T-helper 2 cell (primary cell): ENCODE data around the gene DNASE2B.
"Not testable (repeated sequence)": the region's sequence is repeated elsewhere in the genome, so short reads cannot be mapped to it uniquely, and the experiment has no call there.

Experiments
- DNase-seq, 5 experiments: peaks; one replicate each; pipeline versions ENCODE4 v3.0.0 to v3.0.0-alpha.2; 2012 to 2022

DNASE2B gene

DNA sequence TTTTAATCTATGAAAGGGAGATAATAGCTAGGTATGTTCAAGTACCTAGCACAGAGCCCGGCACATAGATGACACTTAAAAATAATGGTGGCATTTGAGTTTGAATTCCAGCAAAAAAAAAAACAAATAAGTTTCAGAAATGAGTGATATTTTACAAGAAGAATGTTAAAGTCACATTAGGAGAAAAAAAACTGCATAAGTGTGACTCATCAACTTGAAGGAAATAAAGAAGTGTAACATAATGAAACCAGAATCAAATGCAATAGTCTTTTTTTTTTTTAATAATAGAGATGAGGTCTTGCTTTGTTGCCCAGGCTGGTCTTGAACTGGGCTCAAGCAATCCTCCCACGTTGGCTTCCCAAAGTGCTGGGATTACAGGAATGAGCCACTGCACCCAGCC lies 17.1 kb downstream of the DNASE2B start:
- no peak for DNase-seq

GRCh38 chr1:84422909-84423308 lies 24.6 kb downstream of the DNASE2B start:
- DNase-seq, result no peak

DNA sequence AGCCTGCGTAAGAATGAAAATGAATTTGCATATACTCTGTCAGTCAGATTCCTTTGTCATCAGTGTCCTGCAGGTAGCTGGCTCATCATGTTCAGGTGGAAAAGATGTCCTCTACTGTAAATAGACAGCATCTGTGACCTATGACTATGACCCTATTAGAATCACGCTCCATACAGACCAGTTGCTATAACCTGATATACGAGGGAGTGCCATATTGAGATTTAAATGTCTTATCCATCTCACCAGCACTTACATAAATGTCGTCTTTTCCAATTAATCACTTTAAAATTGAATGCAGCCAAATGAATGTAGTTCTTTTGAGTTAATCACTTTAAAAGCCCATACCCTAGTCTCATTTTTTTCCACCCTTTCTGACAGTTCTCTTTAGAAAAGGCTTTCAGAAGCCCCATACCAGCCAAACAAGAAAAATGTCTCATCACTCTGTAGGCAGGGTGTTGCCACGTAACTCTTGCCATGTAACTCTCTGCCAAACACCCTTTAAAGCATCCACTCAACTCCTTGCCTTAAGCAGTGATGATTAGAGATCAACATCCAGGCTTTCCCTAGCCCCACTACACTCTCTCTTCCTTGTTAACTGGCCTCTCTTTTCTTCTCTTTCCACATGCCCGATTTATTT lies 26.3 kb downstream of the DNASE2B start:
- no peak for DNase-seq

DNA sequence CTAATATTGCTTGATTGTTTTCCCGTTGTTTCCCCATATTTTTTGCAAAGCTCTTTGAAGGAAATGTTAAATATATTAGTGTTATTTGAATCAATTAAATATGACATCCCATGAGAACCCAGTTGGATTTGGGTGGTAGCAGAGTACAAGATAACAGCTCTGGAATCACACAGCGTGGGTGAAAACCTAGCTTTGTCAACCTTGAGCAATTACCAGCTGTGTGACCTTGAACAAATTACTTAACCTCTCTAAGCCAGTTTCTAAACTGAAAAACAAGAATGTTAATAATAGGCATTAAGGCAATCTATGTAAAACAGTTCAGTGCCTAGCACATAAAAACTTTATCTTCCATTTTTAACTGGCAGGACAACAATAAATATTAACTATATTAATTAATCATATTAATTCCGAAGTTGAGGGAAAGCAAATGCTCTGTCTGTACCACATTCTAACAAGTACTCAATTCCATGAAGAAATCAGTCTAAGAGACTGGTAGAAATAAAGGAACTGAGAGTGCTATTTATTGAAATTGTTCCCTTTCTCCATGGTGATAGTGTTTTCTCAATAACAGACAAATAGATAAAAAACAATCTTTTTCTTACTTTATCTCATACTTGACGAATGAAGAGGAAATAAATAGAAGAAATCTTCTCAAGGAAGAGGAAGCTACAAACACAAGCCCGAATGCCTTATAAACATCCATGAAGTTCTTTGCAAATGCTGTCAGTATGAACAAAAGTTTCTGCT lies 27.0 kb downstream of the DNASE2B start:
- no peak for DNase-seq

DNA sequence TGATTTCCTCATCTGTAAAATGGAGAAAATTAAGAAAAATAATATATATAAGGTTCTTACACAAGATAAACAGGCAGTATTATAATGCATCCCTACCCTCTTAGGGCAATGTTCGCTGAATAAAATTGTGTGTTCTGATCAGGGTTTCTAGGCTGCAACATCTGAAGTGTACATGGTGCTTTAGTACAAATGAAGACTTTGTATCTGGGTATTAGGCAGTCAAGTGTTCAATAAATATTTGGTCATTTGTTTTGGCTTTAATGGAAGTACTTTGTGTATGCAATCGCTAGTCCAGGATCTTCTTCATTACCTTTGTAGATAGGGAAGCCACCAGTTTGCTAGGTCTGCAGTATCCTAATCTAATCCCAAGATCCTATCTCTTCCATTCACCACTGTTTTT lies 28.1 kb downstream of the DNASE2B start:
- DNase-seq, result no peak

GRCh38 chr1:84427250-84428188 lies 29.2 kb downstream of the DNASE2B start:
- no peak for DNase-seq

GRCh38 chr1:84428235-84428634 lies 30.0 kb downstream of the DNASE2B start:
- no peak for DNase-seq

DNA sequence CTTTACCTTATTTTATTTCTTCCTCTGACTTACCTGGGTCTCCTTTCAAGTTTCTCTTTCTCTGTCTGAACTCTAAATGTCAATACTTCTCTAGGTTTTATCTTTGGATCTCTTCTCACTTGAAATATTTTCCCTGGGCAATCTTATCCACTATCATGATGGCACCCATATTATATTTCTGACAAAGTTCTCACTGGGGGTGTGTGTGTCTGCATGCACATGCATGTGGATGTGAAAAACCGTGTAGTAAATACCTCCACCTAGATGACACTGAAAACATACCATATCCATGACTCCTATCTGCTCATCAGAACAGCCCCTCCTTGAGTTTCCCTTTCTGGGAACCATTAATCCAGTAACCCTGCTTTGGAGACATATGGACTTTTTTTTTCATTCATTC lies 30.9 kb downstream of the DNASE2B start:
- DNase-seq, result no peak

- no peak for DNase-seq
These were observed 32.3 kb downstream of the DNASE2B start for GRCh38 chr1:84430546-84430945.

GRCh38 chr1:84433258-84434080 lies 35.2 kb downstream of the DNASE2B start:
- peak in 4 of 5 experiments; percentile 1 to 87 (median 42) for DNase-seq

GRCh38 chr1:84434081-84434769 lies 35.9 kb downstream of the DNASE2B start:
- no peak for DNase-seq

- peak in 1 of 5 experiments; percentile 46 for DNase-seq
These were observed 36.7 kb downstream of the DNASE2B start for GRCh38 chr1:84434801-84435549.

GRCh38 chr1:84436876-84437655 lies 38.8 kb downstream of the DNASE2B start:
- peak in 1 of 5 experiments; percentile 18 for DNase-seq

- DNase-seq, result peak in 2 of 5 experiments; percentile 64 to 92
These were observed 44.0 kb downstream of the DNASE2B start for GRCh38 chr1:84442256-84442655.

GRCh38 chr1:84442747-84443646 lies 44.7 kb downstream of the DNASE2B start:
- DNase-seq, result peak in 3 of 5 experiments; percentile 12 to 60 (median 23)

GRCh38 chr1:84448704-84449103 lies 50.4 kb downstream of the DNASE2B start:
- not testable (repeated sequence) for DNase-seq

GRCh38 chr1:84450910-84451309 lies 52.6 kb downstream of the DNASE2B start:
- no peak for DNase-seq

DNA sequence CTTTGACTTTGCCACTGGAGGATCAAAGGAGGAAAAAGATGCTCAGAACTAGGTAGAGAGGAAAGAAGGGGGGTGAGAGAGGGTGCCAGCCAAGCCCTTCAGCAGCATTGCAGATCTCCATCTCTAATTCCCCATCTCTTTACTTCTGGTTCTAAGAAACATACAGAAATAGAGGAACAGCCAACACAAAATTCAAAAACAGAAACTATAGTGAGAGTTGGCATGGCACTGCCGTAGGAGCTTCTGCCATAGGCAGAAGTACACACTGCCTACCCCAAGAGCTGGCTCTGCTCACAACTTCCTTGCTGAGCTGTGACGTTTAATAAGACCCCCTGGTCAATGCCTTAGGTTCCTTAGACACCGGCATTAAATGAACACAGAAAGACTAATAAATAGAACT lies 54.2 kb downstream of the DNASE2B start:
- no peak for DNase-seq

DNA sequence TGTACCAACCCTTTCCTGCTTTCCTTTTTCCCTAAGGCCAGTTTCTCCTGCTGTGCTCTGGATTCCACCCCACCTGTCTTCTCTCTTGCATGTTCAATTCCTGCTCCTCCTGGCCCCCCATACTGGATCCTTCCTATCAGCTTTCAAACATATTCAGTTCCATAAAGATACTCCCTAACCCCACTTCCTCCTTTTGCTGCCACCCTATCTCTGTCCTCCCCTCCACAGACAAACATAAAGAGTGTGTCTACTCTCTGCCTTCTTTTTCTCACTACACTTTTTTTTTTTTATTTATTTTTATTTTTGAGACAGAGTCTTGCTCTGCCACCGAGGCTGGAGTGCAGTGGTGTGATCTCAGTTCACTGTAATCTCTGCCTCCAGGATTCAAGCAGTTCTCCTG lies 63.8 kb downstream of the DNASE2B start:
- DNase-seq, result no peak
